Measurements from ENCODE around the gene CD300LF. TPM values are rescaled to one million over a fixed set of nuclear protein-coding genes. Genes with fewer than 3 reads are reported as not detected.

The CD300LF gene
- total RNA-seq, 1 donor from 2014 or later, result 0.55 TPM

- intact Hi-C loops (cut with micrococcal nuclease), result no loop called here
- no peak overlapping the region for H3K27ac ChIP-seq (replicated peaks)
- H3K9me3 ChIP-seq (replicated peaks), result peaks cover 6% of the 10 kb centered on the region
- peaks cover 33% of the 10 kb centered on the region for H3K27me3 ChIP-seq (ENCODE audit: low read depth)
- DNase-seq, result no peak
- no peaks in the 10 kb centered on the region for H3K36me3 ChIP-seq
- H3K4me1 ChIP-seq, result no peaks in the 10 kb centered on the region
- no peak for TF ChIP-seq CTCF (IDR thresholded peaks at IDR 0.05; ENCODE audit: borderline replicate concordance)
- H3K4me3 ChIP-seq, result no peak overlapping the region
Observed at GRCh38 chr17:74670329-74670728, 42.4 kb downstream of the CD300LF start.

- Histone ChIP-seq H3K27me3 (ENCODE audit: low read depth) (peaks cover 86% of the 10 kb centered on the region), H3K4me3 (no peak overlapping the region), H3K4me1 (no peaks in the 10 kb centered on the region), H3K27ac (replicated peaks) (no peak overlapping the region), H3K36me3 (no peaks in the 10 kb centered on the region), H3K9me3 (replicated peaks) (no peaks in the 10 kb centered on the region)
- intact Hi-C loops (cut with micrococcal nuclease), result no loop called here
- TF ChIP-seq CTCF (IDR thresholded peaks at IDR 0.05; ENCODE audit: borderline replicate concordance), result no peak
- DNase-seq, result no peak
Observed at GRCh38 chr17:74663561-74663960, 49.2 kb downstream of the CD300LF start.

DNA sequence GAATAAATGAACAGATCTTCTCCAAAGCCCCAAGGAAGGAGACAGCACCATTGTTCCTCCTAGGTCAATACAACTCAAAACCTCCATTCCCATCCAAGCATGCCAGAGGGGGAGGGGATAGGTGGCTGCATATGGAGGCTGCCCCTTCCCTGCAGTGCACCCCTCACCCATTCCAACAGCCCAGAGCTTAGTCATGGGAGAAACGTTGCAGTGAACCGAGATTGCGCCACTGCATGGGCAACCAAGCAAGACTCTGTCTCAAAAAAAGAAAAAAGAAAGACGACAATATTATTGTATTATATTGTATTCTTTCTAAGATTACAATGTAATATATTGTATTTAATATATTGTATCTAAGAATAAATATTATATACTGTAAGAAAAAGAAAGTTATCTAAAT lies 52.8 kb downstream of the CD300LF start:
- no peaks in the 10 kb centered on the region for H3K9me3 ChIP-seq (replicated peaks)
- no peaks in the 10 kb centered on the region for H3K36me3 ChIP-seq
- no peak overlapping the region for H3K27ac ChIP-seq (replicated peaks)
- no peaks in the 10 kb centered on the region for H3K4me1 ChIP-seq
- TF ChIP-seq CTCF (IDR thresholded peaks at IDR 0.05; ENCODE audit: borderline replicate concordance), result no peak
- no peak for DNase-seq
- intact Hi-C loops (cut with micrococcal nuclease), result no loop called here
- no peak overlapping the region for H3K4me3 ChIP-seq
- peaks cover 87% of the 10 kb centered on the region for H3K27me3 ChIP-seq (ENCODE audit: low read depth)

DNA sequence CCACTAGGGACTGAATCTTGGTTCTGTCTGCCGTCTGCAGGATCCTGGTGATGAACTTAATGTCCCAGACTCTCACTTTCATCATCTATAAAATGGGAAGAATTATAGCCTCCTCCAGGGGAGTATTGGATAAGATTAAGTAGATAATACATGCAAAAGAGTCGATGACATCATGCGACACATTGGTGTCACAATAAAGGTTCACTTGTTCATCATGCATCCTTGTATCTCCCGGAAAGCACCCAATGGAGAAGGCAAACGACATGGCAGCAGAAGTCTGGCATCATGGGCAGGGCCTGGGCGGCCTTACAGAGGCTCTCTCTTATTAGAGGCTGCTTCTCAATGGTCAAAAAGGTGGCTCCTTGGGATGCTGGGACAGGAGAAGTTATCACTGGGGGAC lies 54.1 kb downstream of the CD300LF start:
- Histone ChIP-seq H3K27ac (replicated peaks) (no peak overlapping the region), H3K36me3 (no peaks in the 10 kb centered on the region), H3K4me3 (no peak overlapping the region), H3K27me3 (ENCODE audit: low read depth) (peaks cover 87% of the 10 kb centered on the region), H3K9me3 (replicated peaks) (no peaks in the 10 kb centered on the region), H3K4me1 (no peaks in the 10 kb centered on the region)
- intact Hi-C loops (cut with micrococcal nuclease), result no loop called here
- TF ChIP-seq CTCF (IDR thresholded peaks at IDR 0.05; ENCODE audit: borderline replicate concordance), result no peak
- DNase-seq, result no peak

DNA sequence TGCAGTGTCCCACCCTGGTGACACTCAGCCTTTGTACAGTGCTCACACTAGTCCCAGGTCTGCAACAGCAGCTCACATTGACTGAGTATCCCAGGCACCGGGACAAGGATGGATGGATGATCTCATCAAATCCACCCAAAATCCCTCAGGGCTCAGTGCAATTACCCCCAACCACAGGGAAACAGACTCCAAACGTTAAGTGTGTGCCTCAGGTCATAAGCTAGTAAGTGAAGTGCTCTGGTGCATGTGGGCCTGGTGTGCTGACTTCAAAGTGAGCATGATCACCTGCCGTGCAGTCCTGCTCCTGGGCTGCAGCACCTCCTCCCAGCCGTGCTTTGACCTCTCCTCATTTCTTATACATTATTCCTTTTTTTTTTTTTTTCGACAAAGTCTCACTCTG lies 58.0 kb downstream of the CD300LF start:
- H3K27ac ChIP-seq (replicated peaks), result no peak overlapping the region
- no peaks in the 10 kb centered on the region for H3K9me3 ChIP-seq (replicated peaks)
- no peaks in the 10 kb centered on the region for H3K36me3 ChIP-seq
- H3K4me3 ChIP-seq, result no peak overlapping the region
- no peaks in the 10 kb centered on the region for H3K4me1 ChIP-seq
- no peak for DNase-seq
- TF ChIP-seq CTCF (IDR thresholded peaks at IDR 0.05; ENCODE audit: borderline replicate concordance), result no peak
- intact Hi-C loops (cut with micrococcal nuclease), result no loop called here
- peaks cover 98% of the 10 kb centered on the region for H3K27me3 ChIP-seq (ENCODE audit: low read depth)

DNA sequence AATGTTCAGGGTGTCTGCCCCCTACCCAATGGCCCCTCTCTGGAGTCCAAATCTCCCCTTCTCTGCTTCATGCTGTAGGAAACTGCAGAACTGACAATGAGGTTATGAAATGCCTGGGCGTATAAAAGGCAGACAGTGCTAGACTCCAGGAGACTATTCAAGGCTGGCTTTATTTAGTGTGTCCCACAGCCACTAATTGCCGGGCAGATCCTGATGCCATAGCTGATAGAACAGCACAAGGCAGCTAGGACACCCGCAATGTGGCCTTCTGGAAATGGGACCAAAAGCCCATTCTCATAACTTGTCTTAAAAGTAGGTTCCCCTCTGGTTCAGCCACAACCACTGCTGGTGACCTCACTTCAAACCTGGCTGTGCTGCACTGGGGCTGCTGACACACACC lies 60.7 kb downstream of the CD300LF start:
- no peak overlapping the region for H3K27ac ChIP-seq (replicated peaks)

More for the DNA sequence above, 60.7 kb downstream of the CD300LF start:
- Histone ChIP-seq H3K4me3 (no peak overlapping the region), H3K36me3 (no peaks in the 10 kb centered on the region), H3K4me1 (no peaks in the 10 kb centered on the region), H3K27me3 (ENCODE audit: low read depth) (peaks cover 97% of the 10 kb centered on the region), H3K9me3 (replicated peaks) (no peaks in the 10 kb centered on the region)
- intact Hi-C loops (cut with micrococcal nuclease), result no loop called here
- DNase-seq, result no peak
- no peak for TF ChIP-seq CTCF (IDR thresholded peaks at IDR 0.05; ENCODE audit: borderline replicate concordance)

Measured in left ventricle myocardium inferior (tissue), 1 donor.